ENCODE measurements around the gene SLC35G2. TPM values are rescaled to one million over a fixed set of nuclear protein-coding genes. Genes with fewer than 3 reads are reported as not detected.

The SLC35G2 gene
- total RNA-seq, result 5.4 TPM
- 4.2 TPM for polyA plus RNA-seq (ENCODE audit: insufficient read depth, low read depth, low replicate concordance)
- long read RNA-seq, donor 1, partial matches to known transcripts, result 0 of 1 reads
- long read RNA-seq, donor 1, other reads (novel, unspliced or antisense), result 0 of 1 reads
- long read RNA-seq, donor 2, partial matches to known transcripts, result 0 of 4 reads
- long read RNA-seq, donor 2, other reads (novel, unspliced or antisense), result 0 of 4 reads
- long read RNA-seq, donor 3, partial matches to known transcripts, result 0 of 2 reads
- long read RNA-seq, donor 3, other reads (novel, unspliced or antisense), result 0 of 2 reads
- long read RNA-seq, donor 4, partial matches to known transcripts, result 0 of 2 reads
- long read RNA-seq, donor 4, other reads (novel, unspliced or antisense), result 0 of 2 reads
- long read RNA-seq, donor 5, result 0 reads
- long read RNA-seq, donor 6, partial matches to known transcripts, result 0 of 1 reads
- long read RNA-seq, donor 6, other reads (novel, unspliced or antisense), result 0 of 1 reads
- long read RNA-seq, donor 7, partial matches to known transcripts, result 1 of 12 reads
- long read RNA-seq, donor 7, other reads (novel, unspliced or antisense), result 8 of 12 reads
- long read RNA-seq, donor 8, partial matches to known transcripts, result 0 of 2 reads
- long read RNA-seq, donor 8, other reads (novel, unspliced or antisense), result 0 of 2 reads
- long read RNA-seq, donor 9, result 0 reads
- long read RNA-seq, donor 10, partial matches to known transcripts, result 5 of 5 reads
- long read RNA-seq, donor 10, other reads (novel, unspliced or antisense), result 0 of 5 reads

- intact Hi-C loops (cut with DNase I), result no loop called here
- Histone ChIP-seq H3K27me3 (ENCODE audit: control insufficient read depth, insufficient read depth, low read length) (no peaks in the 10 kb centered on the region), H3K36me3 (ENCODE audit: control insufficient read depth in 2 of 3, insufficient read depth in 3 of 3, low read length in 3 of 3) (no peaks in the 10 kb centered on the region), H3K4me3 (ENCODE audit: low read length in 3 of 3) (peak within 1 kb of the TSS; percentile 67 to 73 (median 70)), H3K4me1 (ENCODE audit: control insufficient read depth in 2 of 3, insufficient read depth in 2 of 3, low read depth in 1 of 3, low read length in 3 of 3) (peaks cover 0 to 8% (median 0%) of the 10 kb centered on the region in 3 donors), H3K9ac (ENCODE audit: low read length in 3 of 3) (peak within 1 kb of the TSS; percentile 34 to 61 (median 57)), H3K9me3 (ENCODE audit: control insufficient read depth in 2 of 3, insufficient read depth in 1 of 3, low read length in 3 of 3) (no peaks in the 10 kb centered on the region), H3K27ac (ENCODE audit: low read depth in 2 of 2, low read length in 2 of 2) (peak within 1 kb of the TSS in 1 of 2 donors; percentile 33)
- TF ChIP-seq, protein P1, sequence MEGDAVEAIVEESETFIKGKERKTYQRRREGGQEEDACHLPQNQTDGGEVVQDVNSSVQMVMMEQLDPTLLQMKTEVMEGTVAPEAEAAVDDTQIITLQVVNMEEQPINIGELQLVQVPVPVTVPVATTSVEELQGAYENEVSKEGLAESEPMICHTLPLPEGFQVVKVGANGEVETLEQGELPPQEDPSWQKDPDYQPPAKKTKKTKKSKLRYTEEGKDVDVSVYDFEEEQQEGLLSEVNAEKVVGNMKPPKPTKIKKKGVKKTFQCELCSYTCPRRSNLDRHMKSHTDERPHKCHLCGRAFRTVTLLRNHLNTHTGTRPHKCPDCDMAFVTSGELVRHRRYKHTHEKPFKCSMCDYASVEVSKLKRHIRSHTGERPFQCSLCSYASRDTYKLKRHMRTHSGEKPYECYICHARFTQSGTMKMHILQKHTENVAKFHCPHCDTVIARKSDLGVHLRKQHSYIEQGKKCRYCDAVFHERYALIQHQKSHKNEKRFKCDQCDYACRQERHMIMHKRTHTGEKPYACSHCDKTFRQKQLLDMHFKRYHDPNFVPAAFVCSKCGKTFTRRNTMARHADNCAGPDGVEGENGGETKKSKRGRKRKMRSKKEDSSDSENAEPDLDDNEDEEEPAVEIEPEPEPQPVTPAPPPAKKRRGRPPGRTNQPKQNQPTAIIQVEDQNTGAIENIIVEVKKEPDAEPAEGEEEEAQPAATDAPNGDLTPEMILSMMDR (IDR thresholded peaks at IDR 0.05; ENCODE audit: borderline replicate concordance, extremely low read depth, insufficient read depth), result no peak
- FAIRE-seq, result no peak
- peak; percentile 76 to 88 (median 85) for DNase-seq
These were observed at the start of gene SLC35G2 for GRCh38 chr3:136818769-136819391. SLC35G2 (plus strand) TSS chr3:136819126; CDS start chr3:136854461, 35,335 bp downstream.

GRCh38 chr3:136772709-136773108, 46.2 kb upstream of the SLC35G2 start:
- FAIRE-seq, result no peak
- no peak overlapping the region for H3K27ac ChIP-seq (ENCODE audit: low read depth in 2 of 2, low read length in 2 of 2)
- no peak for DNase-seq
- H3K27me3 ChIP-seq (ENCODE audit: control insufficient read depth, insufficient read depth, low read length), result no peaks in the 10 kb centered on the region
- TF ChIP-seq, protein P1 (IDR thresholded peaks at IDR 0.05; ENCODE audit: borderline replicate concordance, extremely low read depth, insufficient read depth), result no peak
- no peaks in the 10 kb centered on the region for H3K36me3 ChIP-seq (ENCODE audit: control insufficient read depth in 2 of 3, insufficient read depth in 3 of 3, low read length in 3 of 3)
- no peaks in the 10 kb centered on the region for H3K9me3 ChIP-seq (ENCODE audit: control insufficient read depth in 2 of 3, insufficient read depth in 1 of 3, low read length in 3 of 3)
- H3K4me3 ChIP-seq (ENCODE audit: low read length in 3 of 3), result no peak overlapping the region
- H3K9ac ChIP-seq (ENCODE audit: low read length in 3 of 3), result no peak overlapping the region
- intact Hi-C loops (cut with DNase I), result no loop called here
- no peaks in the 10 kb centered on the region for H3K4me1 ChIP-seq (ENCODE audit: control insufficient read depth in 2 of 3, insufficient read depth in 2 of 3, low read depth in 1 of 3, low read length in 3 of 3)

GRCh38 chr3:136778865-136779264, 40.1 kb upstream of the SLC35G2 start:
- no peaks in the 10 kb centered on the region for H3K27me3 ChIP-seq (ENCODE audit: control insufficient read depth, insufficient read depth, low read length)
- H3K4me1 ChIP-seq (ENCODE audit: control insufficient read depth in 2 of 3, insufficient read depth in 2 of 3, low read depth in 1 of 3, low read length in 3 of 3), result no peaks in the 10 kb centered on the region
- TF ChIP-seq, protein P1 (IDR thresholded peaks at IDR 0.05; ENCODE audit: borderline replicate concordance, extremely low read depth, insufficient read depth), result no peak
- no peak overlapping the region for H3K4me3 ChIP-seq (ENCODE audit: low read length in 3 of 3)
- no peak for FAIRE-seq
- H3K27ac ChIP-seq (ENCODE audit: low read depth in 2 of 2, low read length in 2 of 2), result no peak overlapping the region
- H3K9ac ChIP-seq (ENCODE audit: low read length in 3 of 3), result no peak overlapping the region
- intact Hi-C loops (cut with DNase I), result no loop called here
- no peaks in the 10 kb centered on the region for H3K36me3 ChIP-seq (ENCODE audit: control insufficient read depth in 2 of 3, insufficient read depth in 3 of 3, low read length in 3 of 3)
- no peak for DNase-seq
- no peaks in the 10 kb centered on the region for H3K9me3 ChIP-seq (ENCODE audit: control insufficient read depth in 2 of 3, insufficient read depth in 1 of 3, low read length in 3 of 3)

Data from kidney (tissue), 22 donors.